Fibroblast of lung (primary cell): Measurements from ENCODE around the gene IGSF21. TPM values are rescaled to one million over a fixed set of nuclear protein-coding genes. Genes with fewer than 3 reads are reported as not detected.

Experiments
- DNase-seq, 2 donors: peaks; one replicate each; pipeline versions ENCODE4 v3.0.0 to v3.0.0-alpha.2; 2010; ENCODE audit warnings: low read depth in 2 of 2
- H2AFZ ChIP-seq: 2 replicates; pipeline ENCODE4 v1.5.1; 2012; ENCODE audit warnings: low read length, control low read depth, inconsistent platforms
- H3K27ac ChIP-seq: 2 replicates; pipeline ENCODE4 v1.5.1; 2011; ENCODE audit warnings: low read length, control low read depth; ENCODE audit not compliant: insufficient read depth
- H3K27me3 ChIP-seq: 2 replicates; pipeline ENCODE4 v1.5.1; 2011; ENCODE audit warnings: mild to moderate bottlenecking, low read length; ENCODE audit not compliant: control insufficient read depth, insufficient read depth
- H3K36me3 ChIP-seq: 2 replicates; pipeline ENCODE4 v1.5.1; 2011; ENCODE audit warnings: low read length; ENCODE audit not compliant: control insufficient read depth, insufficient read depth
- H3K4me1 ChIP-seq: 2 replicates; pipeline ENCODE4 v1.5.1; 2011; ENCODE audit warnings: low read length; ENCODE audit not compliant: control insufficient read depth, insufficient read depth; ENCODE audit errors: extremely low read depth
- H3K4me2 ChIP-seq: 2 replicates; pipeline ENCODE4 v1.5.1; 2011; ENCODE audit warnings: low read length, control low read depth; ENCODE audit not compliant: insufficient read depth; ENCODE audit errors: extremely low read depth
- H3K4me3 ChIP-seq, 4 experiments: fragments of 200-600 bp in 1 of 4; sonication (generic) in 1 of 4; replicated peaks in 1 of 4; 2 replicates each; pipeline ENCODE4 v1.5.1; 2011 to 2016; ENCODE audit warnings: low read length in 4 of 4, low read depth in 3 of 4, mild to moderate bottlenecking in 3 of 4, control low read depth in 2 of 4, inconsistent platforms in 1 of 4, mixed read lengths in 1 of 4; ENCODE audit not compliant: insufficient read depth in 1 of 4; ENCODE audit errors: control extremely low read depth in 1 of 4
- H3K79me2 ChIP-seq: 2 replicates; pipeline ENCODE4 v1.5.1; 2012; ENCODE audit warnings: mild to moderate bottlenecking, low read length, inconsistent platforms; ENCODE audit not compliant: control insufficient read depth, insufficient read depth
- H3K9ac ChIP-seq: 2 replicates; pipeline ENCODE4 v1.5.1; 2011; ENCODE audit warnings: mild to moderate bottlenecking, low read length, control low read depth; ENCODE audit not compliant: insufficient read depth
- H3K9me3 ChIP-seq: 2 replicates; pipeline ENCODE4 v1.5.1; 2012; ENCODE audit warnings: low read depth, low read length; ENCODE audit not compliant: control insufficient read depth, insufficient read depth
- H4K20me1 ChIP-seq: 2 replicates; pipeline ENCODE4 v1.5.1; 2011; ENCODE audit warnings: low read length; ENCODE audit not compliant: control insufficient read depth, insufficient read depth; ENCODE audit errors: extremely low read depth
- CTCF ChIP-seq, 2 donors: IDR thresholded peaks in 1 of 2; conservative IDR thresholded peaks in 1 of 2; 1 replicate in 1 of 2; 2 replicates in 1 of 2; pipeline ENCODE4 v1.5.1; 2011 to 2012; ENCODE audit warnings: low read length in 2 of 2, control low read depth in 1 of 2, inconsistent platforms in 1 of 2, low read depth in 1 of 2, mild to moderate bottlenecking in 1 of 2
- EZH2 ChIP-seq: IDR thresholded peaks from 2 replicates; pipeline ENCODE4 v1.5.1; 2012; ENCODE audit warnings: low read length, control low read depth, mild to moderate bottlenecking; ENCODE audit errors: missing control alignments
- polyA plus RNA-seq, 2 donors: library from polyadenylated mRNA; depleted of rRNA in 1 of 2; stranded (reverse) in 1 of 2; unstranded in 1 of 2; fragments of >200 nt; gene quantifications; 2 replicates each; pipeline ENCODE4 v1.2.1, GENCODE V29; 2011 to 2012; ENCODE audit warnings: missing spikeins in 1 of 2
- total RNA-seq: library from RNA; depleted of rRNA; stranded (reverse); fragments of >200 nt; gene quantifications from 2 replicates; pipeline ENCODE4 v1.2.1, GENCODE V29; 2014

IGSF21 gene
- total and polyA plus RNA-seq, 2 donors (not counting 1 experiment from before 2014, with no cell fraction given), result not detected

DNA sequence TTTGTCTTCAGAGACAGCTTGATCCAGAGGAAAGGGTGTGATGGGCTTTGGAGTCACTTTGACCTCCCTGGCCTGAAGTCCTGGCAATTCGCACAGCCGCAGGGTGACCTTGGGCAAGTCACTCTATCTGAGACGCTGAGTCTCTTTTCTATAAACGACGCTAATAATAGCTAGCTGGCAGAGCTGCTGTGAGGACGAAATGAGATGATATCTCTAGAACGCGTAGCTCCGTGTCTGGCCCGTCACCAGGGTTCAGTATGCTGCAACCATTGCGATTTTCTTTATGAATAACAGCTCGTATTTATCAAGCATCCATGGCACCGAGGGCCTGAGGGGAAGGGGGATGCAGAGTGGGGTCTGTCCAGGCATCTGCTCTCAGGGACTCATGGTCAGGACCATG is 58.7 kb downstream of the IGSF21 start:
- H4K20me1 ChIP-seq, result no peaks in the 10 kb centered on the region
- no peaks in the 10 kb centered on the region for H3K27me3 ChIP-seq
- no peak overlapping the region for H3K27ac ChIP-seq
- DNase-seq, result no peak
- H3K9me3 ChIP-seq, result no peaks in the 10 kb centered on the region
- no peak overlapping the region for H2AFZ ChIP-seq
- H3K36me3 ChIP-seq, result no peaks in the 10 kb centered on the region
- no peaks in the 10 kb centered on the region for H3K79me2 ChIP-seq
- H3K4me1 ChIP-seq, result no peaks in the 10 kb centered on the region
- H3K4me2 ChIP-seq, result no peak overlapping the region
- TF ChIP-seq CTCF (conservative IDR thresholded peaks at IDR 0.05 in 1 of 2, IDR thresholded peaks at IDR 0.05 in 1 of 2; ENCODE audit: low read depth in 1 of 2, low read length in 2 of 2), result no peak
- TF ChIP-seq EZH2, result no peak
- no peak overlapping the region for H3K9ac ChIP-seq
- no peak overlapping the region for H3K4me3 ChIP-seq

GRCh38 chr1:18166929-18167328 is 59.3 kb downstream of the IGSF21 start:
- no peak for TF ChIP-seq EZH2
- no peak for TF ChIP-seq CTCF (conservative IDR thresholded peaks at IDR 0.05 in 1 of 2, IDR thresholded peaks at IDR 0.05 in 1 of 2; ENCODE audit: low read depth in 1 of 2, low read length in 2 of 2)
- H3K27ac ChIP-seq, result no peak overlapping the region
- H3K27me3 ChIP-seq, result no peaks in the 10 kb centered on the region
- H3K9me3 ChIP-seq, result no peaks in the 10 kb centered on the region
- no peaks in the 10 kb centered on the region for H3K36me3 ChIP-seq
- no peak overlapping the region for H3K4me2 ChIP-seq
- H2AFZ ChIP-seq, result no peak overlapping the region
- H3K4me1 ChIP-seq, result no peaks in the 10 kb centered on the region
- no peak overlapping the region for H3K9ac ChIP-seq
- no peaks in the 10 kb centered on the region for H3K79me2 ChIP-seq
- H4K20me1 ChIP-seq, result no peaks in the 10 kb centered on the region
- no peak overlapping the region for H3K4me3 ChIP-seq
- DNase-seq, result no peak

DNA sequence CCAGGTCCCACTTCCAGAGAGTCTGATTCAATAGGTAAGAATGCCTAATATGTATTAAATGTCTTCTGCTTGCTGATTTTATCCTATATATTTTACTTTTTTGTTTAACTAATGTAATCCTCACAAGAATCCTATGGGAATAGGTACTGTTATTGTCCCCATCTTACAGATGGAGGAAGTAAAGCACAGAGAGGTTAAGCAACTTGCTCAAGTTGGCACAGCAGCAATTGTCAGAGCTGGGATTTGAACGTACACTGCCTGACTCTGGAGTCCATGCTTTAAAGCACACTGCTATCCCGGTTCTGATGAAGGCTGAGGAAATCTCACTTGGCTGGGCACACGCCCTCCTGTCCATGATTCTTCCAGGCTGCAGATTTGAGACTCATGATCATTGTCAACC is 62.8 kb downstream of the IGSF21 start:
- Histone ChIP-seq H2AFZ (no peak overlapping the region), H3K9ac (no peak overlapping the region), H4K20me1 (no peaks in the 10 kb centered on the region), H3K27me3 (no peaks in the 10 kb centered on the region), H3K4me3 (no peak overlapping the region), H3K9me3 (no peaks in the 10 kb centered on the region), H3K79me2 (no peaks in the 10 kb centered on the region), H3K4me1 (no peaks in the 10 kb centered on the region), H3K27ac (no peak overlapping the region), H3K4me2 (no peak overlapping the region), H3K36me3 (no peaks in the 10 kb centered on the region)
- no peak for TF ChIP-seq CTCF (conservative IDR thresholded peaks at IDR 0.05 in 1 of 2, IDR thresholded peaks at IDR 0.05 in 1 of 2; ENCODE audit: low read depth in 1 of 2, low read length in 2 of 2)
- no peak for TF ChIP-seq EZH2
- no peak for DNase-seq
